Activated gamma-delta T cell treated with Interleukin-2 at 50 U/mL for 16 hours (primary cell): ENCODE results near the gene ADRA2C.

Experiments used
- DNase-seq: peaks from one replicate; pipeline ENCODE4 v3.0.0-alpha.2; 2020

ADRA2C gene

GRCh38 chr4:3780347-3781171 lies 14.4 kb downstream of the ADRA2C start:
- DNase-seq = no peak

GRCh38 chr4:3781193-3781886 lies 15.2 kb downstream of the ADRA2C start:
- no peak for DNase-seq

GRCh38 chr4:3781997-3782930 lies 16.1 kb downstream of the ADRA2C start:
- no peak for DNase-seq

GRCh38 chr4:3783693-3784306 lies 17.6 kb downstream of the ADRA2C start:
- DNase-seq = no peak

- no peak for DNase-seq
Measured at GRCh38 chr4:3784454-3785291, 18.5 kb downstream of the ADRA2C start.

GRCh38 chr4:3785292-3785565 lies 19.0 kb downstream of the ADRA2C start:
- no peak for DNase-seq

- DNase-seq = no peak
Measured at GRCh38 chr4:3786196-3786869, 20.1 kb downstream of the ADRA2C start.

GRCh38 chr4:3787489-3788365 lies 21.5 kb downstream of the ADRA2C start:
- no peak for DNase-seq

- no peak for DNase-seq
Measured at GRCh38 chr4:3788366-3788660, 22.1 kb downstream of the ADRA2C start.

- no peak for DNase-seq
Measured at GRCh38 chr4:3789587-3789986, 23.4 kb downstream of the ADRA2C start.

GRCh38 chr4:3790006-3790561 lies 23.9 kb downstream of the ADRA2C start:
- no peak for DNase-seq

GRCh38 chr4:3791256-3791655 lies 25.1 kb downstream of the ADRA2C start:
- DNase-seq = no peak

- no peak for DNase-seq
Measured at GRCh38 chr4:3791910-3792542, 25.8 kb downstream of the ADRA2C start.

GRCh38 chr4:3792813-3793212 lies 26.6 kb downstream of the ADRA2C start:
- DNase-seq = no peak

- DNase-seq = no peak
Measured at GRCh38 chr4:3793545-3793944, 27.4 kb downstream of the ADRA2C start.

GRCh38 chr4:3796960-3797359 lies 30.8 kb downstream of the ADRA2C start:
- DNase-seq = no peak

- no peak for DNase-seq
Measured at GRCh38 chr4:3797831-3798790, 31.9 kb downstream of the ADRA2C start.

- DNase-seq = no peak
Measured at GRCh38 chr4:3799496-3799895, 33.3 kb downstream of the ADRA2C start.

- DNase-seq = no peak
Measured at GRCh38 chr4:3800351-3800750, 34.2 kb downstream of the ADRA2C start.
